ENCODE results near the gene CACNB2. TPM values are rescaled to one million over a fixed set of nuclear protein-coding genes. Genes with fewer than 3 reads are reported as not detected.

Gene CACNB2
- polyA plus RNA-seq, 2 of the 4 experiments (the other 2 are of a cell fraction) = not detected

GRCh38 chr10:18350340-18350739, 210.1 kb downstream of the CACNB2 start:
- TF ChIP-seq REST (IDR thresholded peaks at IDR 0.05) = no peak
- TF ChIP-seq ESRRA (IDR thresholded peaks at IDR 0.05; ENCODE audit: borderline replicate concordance, low read length) = no peak
- TF ChIP-seq HDAC2 (IDR thresholded peaks at IDR 0.05) = no peak
- no peak for TF ChIP-seq CHD4 (IDR thresholded peaks at IDR 0.05; ENCODE audit: borderline replicate concordance)
- TF ChIP-seq CBX8 (IDR thresholded peaks at IDR 0.05) = no peak
- TF ChIP-seq HMGXB4 (CRISPR knock-in tag; IDR thresholded peaks at IDR 0.05; ENCODE audit: borderline replicate concordance) = no peak
- TF ChIP-seq NFE2L2 (conservative IDR thresholded peaks at IDR 0.05; ENCODE audit: low read length) = no peak
- no peak for TF ChIP-seq ZFP36 (IDR thresholded peaks at IDR 0.05; ENCODE audit: borderline replicate concordance, partially characterized antibody)
- no peak for TF ChIP-seq E2F6 (IDR thresholded peaks at IDR 0.05; ENCODE audit: borderline replicate concordance, low read depth)
- no peak for TF ChIP-seq KDM5A (IDR thresholded peaks at IDR 0.05)
- no peak for TF ChIP-seq RFX5 (IDR thresholded peaks at IDR 0.05)
- no peak for TF ChIP-seq JUNB (IDR thresholded peaks at IDR 0.05)
- no peak for TF ChIP-seq CTCF (IDR thresholded peaks at IDR 0.05)
- TF ChIP-seq EHMT2 (IDR thresholded peaks at IDR 0.05; ENCODE audit: low read depth) = no peak
- no peak for DNase-seq (ENCODE audit: low read depth in 1 of 2, low spot score in 1 of 2)
- Histone ChIP-seq H3K4me2 (no peak overlapping the region), H3K27ac (no peak overlapping the region), H3K4me1 (no peaks in the 10 kb centered on the region), H3K4me3 (no peak overlapping the region), H3K9me3 (no peaks in the 10 kb centered on the region)
- no peak for ATAC-seq
- no peak for FAIRE-seq
- ChIA-PET POLR2A (no interaction called here), CTCF (no interaction called here)
- WGBS (ENCODE audit: missing lambda C conversion rate) = 49% methylated on average over 6 of the region's 6 CpGs

GRCh38 chr10:18351421-18351820, 211.2 kb downstream of the CACNB2 start:
- no peak for ATAC-seq

GRCh38 chr10:18352175-18352574, 212.0 kb downstream of the CACNB2 start:
- ChIA-PET POLR2A (no interaction called here), CTCF (no interaction called here)
- Histone ChIP-seq H3K4me3 (no peak overlapping the region), H3K27ac (no peak overlapping the region), H3K4me2 (no peak overlapping the region), H3K9me3 (no peaks in the 10 kb centered on the region), H3K4me1 (no peaks in the 10 kb centered on the region)
- no peak for FAIRE-seq
- DNase-seq (ENCODE audit: low read depth in 1 of 2, low spot score in 1 of 2) = no peak
- ATAC-seq = no peak
- 76% methylated on average over 3 of the region's 3 CpGs for WGBS (ENCODE audit: missing lambda C conversion rate)
- TF ChIP-seq ELK1 (IDR thresholded peaks at IDR 0.05; ENCODE audit: low read depth, low read length) = no peak
- no peak for TF ChIP-seq RARB (CRISPR knock-in tag; IDR thresholded peaks at IDR 0.05)
- TF ChIP-seq NPAS2 (CRISPR knock-in tag; IDR thresholded peaks at IDR 0.05; ENCODE audit: borderline replicate concordance) = no peak
- TF ChIP-seq E2F6 (IDR thresholded peaks at IDR 0.05; ENCODE audit: borderline replicate concordance, low read depth) = no peak
- TF ChIP-seq SMC3 (IDR thresholded peaks at IDR 0.05) = no peak
- no peak for TF ChIP-seq RFX5 (IDR thresholded peaks at IDR 0.05)
- no peak for TF ChIP-seq PBX3 (IDR thresholded peaks at IDR 0.05)
- TF ChIP-seq HOXB13 (CRISPR knock-in tag; IDR thresholded peaks at IDR 0.05; ENCODE audit: low read depth) = no peak
- no peak for TF ChIP-seq EHF (CRISPR knock-in tag; IDR thresholded peaks at IDR 0.05)
- no peak for TF ChIP-seq BHLHE40 (IDR thresholded peaks at IDR 0.05; ENCODE audit: low read depth, low read length)
- no peak for TF ChIP-seq KDM1A (IDR thresholded peaks at IDR 0.05; ENCODE audit: low read depth)

More at GRCh38 chr10:18351421-18351820, 211.2 kb downstream of the CACNB2 start:
- Histone ChIP-seq H3K4me2 (no peak overlapping the region), H3K27ac (no peak overlapping the region), H3K4me1 (no peaks in the 10 kb centered on the region), H3K9me3 (no peaks in the 10 kb centered on the region), H3K4me3 (no peak overlapping the region)
- DNase-seq (ENCODE audit: low read depth in 1 of 2, low spot score in 1 of 2) = no peak
- TF ChIP-seq KDM1A (IDR thresholded peaks at IDR 0.05; ENCODE audit: low read depth) (no peak), MAFK (IDR thresholded peaks at IDR 0.05; ENCODE audit: partially characterized antibody) (no peak), NPAS2 (CRISPR knock-in tag; IDR thresholded peaks at IDR 0.05; ENCODE audit: borderline replicate concordance) (no peak), RFX5 (IDR thresholded peaks at IDR 0.05) (no peak), HOXB5 (CRISPR knock-in tag; IDR thresholded peaks at IDR 0.05) (no peak)
- POLR2A ChIA-PET = no interaction called here
- 20% methylated on average over 2 of the region's 2 CpGs for WGBS (ENCODE audit: missing lambda C conversion rate)
- no peak for FAIRE-seq
- CTCF ChIA-PET = no interaction called here

All from A549 (cell line).